ENCODE results near the gene BSN. TPM values are rescaled to one million over a fixed set of nuclear protein-coding genes. Genes with fewer than 3 reads are reported as not detected.

BSN gene
- total RNA-seq, 4 donors from 2014 or later = 0.04 to 0.36 (median 0.14) TPM

GRCh38 chr3:49619649-49620048 lies 65.4 kb downstream of the BSN start:
- WGBS, 2 donors = 82 to 85% methylated on average over 3 to 5 of the region's 5 CpGs
- no peak for TF ChIP-seq CTCF (IDR thresholded peaks at IDR 0.05)
- no peak for TF ChIP-seq POLR2A (IDR thresholded peaks at IDR 0.05)
- DNase-seq (ENCODE audit: low spot score in 2 of 2) = no peak
- intact Hi-C loops (cut with DNase I; ENCODE audit: low total_unique reads) = loop anchor here (5.0 kb wide), 1 partner anchor 1927 kb away; no protein-coding TSS in a partner anchor
- H3K4me3 ChIP-seq (ENCODE audit: low read depth, poor library complexity, severe bottlenecking) = no peak overlapping the region

GRCh38 chr3:49620728-49621127 lies 66.5 kb downstream of the BSN start:
- H3K4me3 ChIP-seq (ENCODE audit: low read depth, poor library complexity, severe bottlenecking) = no peak overlapping the region
- TF ChIP-seq CTCF (IDR thresholded peaks at IDR 0.05) = no peak
- TF ChIP-seq POLR2A (IDR thresholded peaks at IDR 0.05) = no peak
- no peak for DNase-seq (ENCODE audit: low spot score in 2 of 2)
- intact Hi-C loops (cut with DNase I; ENCODE audit: low total_unique reads) = loop anchor here (5.0 kb wide), 1 partner anchor 1928 kb away; no protein-coding TSS in a partner anchor
- WGBS, 2 donors = 92 to 93% methylated on average over 8 of the region's 8 CpGs

- no peak for DNase-seq (ENCODE audit: low spot score in 2 of 2)
- H3K4me3 ChIP-seq (ENCODE audit: low read depth, poor library complexity, severe bottlenecking) = no peak overlapping the region
- intact Hi-C loops (cut with DNase I; ENCODE audit: low total_unique reads) = loop anchor here (5.0 kb wide), 1 partner anchor 1931 kb away; no protein-coding TSS in a partner anchor
- no peak for TF ChIP-seq CTCF (IDR thresholded peaks at IDR 0.05)
- TF ChIP-seq POLR2A (IDR thresholded peaks at IDR 0.05) = no peak
- WGBS, 2 donors = 86 to 91% methylated on average over 1 of the region's 1 CpG
Observed at GRCh38 chr3:49623071-49623470, 68.8 kb downstream of the BSN start.

DNA sequence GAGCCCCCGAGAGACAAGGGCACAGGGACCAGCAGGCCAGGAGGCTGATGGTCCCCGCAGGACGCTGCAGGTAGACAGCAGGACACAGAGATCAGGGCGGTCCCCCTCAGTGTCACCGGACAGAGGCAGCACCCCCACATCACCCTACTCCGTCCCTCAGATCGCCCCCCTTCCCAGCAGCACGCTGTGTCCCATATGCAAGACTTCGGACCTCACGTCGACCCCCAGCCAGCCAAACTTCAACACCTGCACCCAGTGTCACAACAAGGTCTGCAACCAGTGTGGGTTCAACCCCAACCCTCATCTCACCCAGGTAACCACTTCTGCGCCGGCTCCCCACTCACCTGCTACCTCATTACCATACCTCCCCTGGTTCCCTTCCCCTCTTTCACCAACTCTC lies 70.8 kb downstream of the BSN start:
- TF ChIP-seq CTCF (IDR thresholded peaks at IDR 0.05) = no peak
- no peak for TF ChIP-seq POLR2A (IDR thresholded peaks at IDR 0.05)
- no peak overlapping the region for H3K4me3 ChIP-seq (ENCODE audit: low read depth, poor library complexity, severe bottlenecking)
- intact Hi-C loops (cut with DNase I; ENCODE audit: low total_unique reads) = no loop called here
- 94 to 95% methylated on average over 13 of the region's 13 CpGs for WGBS, 2 donors
- DNase-seq (ENCODE audit: low spot score in 2 of 2) = no peak

DNA sequence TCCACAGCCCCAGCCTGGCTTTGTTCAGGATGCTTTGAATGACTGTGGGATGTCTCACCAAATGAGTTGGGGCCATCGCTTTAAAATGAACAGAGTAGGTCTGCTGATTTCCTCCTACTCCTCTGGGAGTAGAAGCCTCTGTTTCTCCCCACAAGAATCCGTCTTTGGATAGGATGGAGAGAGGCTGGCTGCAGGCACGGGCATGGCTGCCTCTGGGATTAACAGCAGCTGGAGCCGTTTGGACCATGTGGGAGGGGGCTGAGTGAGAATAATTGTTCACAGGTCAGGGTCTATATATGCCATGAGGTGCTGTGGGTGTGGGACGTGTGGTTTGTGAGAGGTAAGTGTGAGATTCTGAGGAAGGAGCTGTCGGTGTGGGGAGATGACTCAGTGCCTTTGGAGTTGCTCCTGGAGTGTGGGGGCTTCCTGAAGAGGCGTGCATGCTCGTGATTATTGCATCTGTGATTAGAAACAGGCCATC lies 71.9 kb downstream of the BSN start:
- no peak for TF ChIP-seq CTCF (IDR thresholded peaks at IDR 0.05)
- no peak for TF ChIP-seq POLR2A (IDR thresholded peaks at IDR 0.05)
- no peak for DNase-seq (ENCODE audit: low spot score in 2 of 2)
- WGBS, 2 donors = 48 to 64% methylated on average over 8 of the region's 8 CpGs
- H3K4me3 ChIP-seq (ENCODE audit: low read depth, poor library complexity, severe bottlenecking) = no peak overlapping the region
- intact Hi-C loops (cut with DNase I; ENCODE audit: low total_unique reads) = no loop called here

GRCh38 chr3:49626796-49627195 lies 72.5 kb downstream of the BSN start:
- WGBS, 2 donors = 83 to 90% methylated on average over 1 of the region's 1 CpG
- DNase-seq (ENCODE audit: low spot score in 2 of 2) = no peak

More at GRCh38 chr3:49626796-49627195, 72.5 kb downstream of the BSN start:
- intact Hi-C loops (cut with DNase I; ENCODE audit: low total_unique reads) = no loop called here
- H3K4me3 ChIP-seq (ENCODE audit: low read depth, poor library complexity, severe bottlenecking) = no peak overlapping the region
- TF ChIP-seq CTCF (IDR thresholded peaks at IDR 0.05) = no peak
- TF ChIP-seq POLR2A (IDR thresholded peaks at IDR 0.05) = no peak
